Activated naive CD4-positive, alpha-beta T cell treated with anti-CD3 and anti-CD28 coated beads, Interleukin-2, amount 50 U/mL, for 24 hours (primary cell): ENCODE measurements around the gene SH3RF3.

ENCODE experiments used
- H3K27ac Mint-ChIP-seq: one replicate; pipeline ENCODE4 v1.8.0; 2021; ENCODE audit warnings: mild to moderate bottlenecking, mixed read lengths
- H3K27me3 Mint-ChIP-seq: one replicate; pipeline ENCODE4 v1.8.0; 2021; ENCODE audit warnings: mixed read lengths
- H3K36me3 Mint-ChIP-seq: one replicate; pipeline ENCODE4 v1.8.0; 2021; ENCODE audit warnings: mixed read lengths
- H3K4me1 Mint-ChIP-seq: one replicate; pipeline ENCODE4 v1.8.0; 2021; ENCODE audit warnings: mixed read lengths
- H3K4me3 Mint-ChIP-seq: one replicate; pipeline ENCODE4 v1.8.0; 2021; ENCODE audit warnings: mild to moderate bottlenecking, mixed read lengths
- H3K9me3 Mint-ChIP-seq: one replicate; pipeline ENCODE4 v1.8.0; 2021; ENCODE audit warnings: mixed read lengths

Gene SH3RF3

GRCh38 chr2:109466674-109467575, 337.9 kb downstream of the SH3RF3 start:
- Mint-ChIP-seq H3K4me1 (no peaks in the 10 kb centered on the region), H3K36me3 (peaks cover 1% of the 10 kb centered on the region), H3K4me3 (no peak overlapping the region), H3K27ac (no peak overlapping the region), H3K27me3 (no peaks in the 10 kb centered on the region), H3K9me3 (no peaks in the 10 kb centered on the region)

GRCh38 chr2:109467701-109468100, 338.7 kb downstream of the SH3RF3 start:
- H3K9me3 Mint-ChIP-seq: no peaks in the 10 kb centered on the region
- no peaks in the 10 kb centered on the region for H3K27me3 Mint-ChIP-seq

GRCh38 chr2:109468893-109469292, 339.9 kb downstream of the SH3RF3 start:
- H3K36me3 Mint-ChIP-seq: peaks cover 1% of the 10 kb centered on the region
- H3K27me3 Mint-ChIP-seq: no peaks in the 10 kb centered on the region
- no peaks in the 10 kb centered on the region for H3K9me3 Mint-ChIP-seq
- no peaks in the 10 kb centered on the region for H3K4me1 Mint-ChIP-seq
- no peak overlapping the region for H3K27ac Mint-ChIP-seq
- H3K4me3 Mint-ChIP-seq: no peak overlapping the region

More at GRCh38 chr2:109467701-109468100, 338.7 kb downstream of the SH3RF3 start:
- Mint-ChIP-seq H3K4me1 (no peaks in the 10 kb centered on the region), H3K4me3 (no peak overlapping the region), H3K27ac (no peak overlapping the region), H3K36me3 (peaks cover 1% of the 10 kb centered on the region)

- no peak overlapping the region for H3K27ac Mint-ChIP-seq
- H3K27me3 Mint-ChIP-seq: no peaks in the 10 kb centered on the region
- no peaks in the 10 kb centered on the region for H3K9me3 Mint-ChIP-seq
- H3K4me3 Mint-ChIP-seq: no peak overlapping the region
- H3K4me1 Mint-ChIP-seq: no peaks in the 10 kb centered on the region
- H3K36me3 Mint-ChIP-seq: peaks cover 1% of the 10 kb centered on the region
These were observed 342.7 kb downstream of the SH3RF3 start for GRCh38 chr2:109471658-109472057.

- H3K36me3 Mint-ChIP-seq: peaks cover 1% of the 10 kb centered on the region
- no peak overlapping the region for H3K27ac Mint-ChIP-seq
- H3K4me1 Mint-ChIP-seq: no peaks in the 10 kb centered on the region
- no peak overlapping the region for H3K4me3 Mint-ChIP-seq
- no peaks in the 10 kb centered on the region for H3K9me3 Mint-ChIP-seq
- H3K27me3 Mint-ChIP-seq: no peaks in the 10 kb centered on the region
These were observed 343.4 kb downstream of the SH3RF3 start for GRCh38 chr2:109472331-109472959.

GRCh38 chr2:109472974-109473373, 344.0 kb downstream of the SH3RF3 start:
- no peaks in the 10 kb centered on the region for H3K4me1 Mint-ChIP-seq
- H3K27ac Mint-ChIP-seq: no peak overlapping the region
- H3K36me3 Mint-ChIP-seq: peaks cover 1% of the 10 kb centered on the region
- H3K27me3 Mint-ChIP-seq: no peaks in the 10 kb centered on the region
- no peaks in the 10 kb centered on the region for H3K9me3 Mint-ChIP-seq
- H3K4me3 Mint-ChIP-seq: no peak overlapping the region

- no peaks in the 10 kb centered on the region for H3K9me3 Mint-ChIP-seq
- no peaks in the 10 kb centered on the region for H3K27me3 Mint-ChIP-seq
- H3K4me3 Mint-ChIP-seq: no peak overlapping the region
- no peaks in the 10 kb centered on the region for H3K4me1 Mint-ChIP-seq
- no peak overlapping the region for H3K27ac Mint-ChIP-seq
- no peaks in the 10 kb centered on the region for H3K36me3 Mint-ChIP-seq
These were observed 344.8 kb downstream of the SH3RF3 start for GRCh38 chr2:109473616-109474318.

GRCh38 chr2:109474319-109474825, 345.4 kb downstream of the SH3RF3 start:
- Mint-ChIP-seq H3K9me3 (no peaks in the 10 kb centered on the region), H3K27ac (no peak overlapping the region), H3K27me3 (no peaks in the 10 kb centered on the region), H3K4me3 (no peak overlapping the region), H3K36me3 (no peaks in the 10 kb centered on the region), H3K4me1 (no peaks in the 10 kb centered on the region)

- no peak overlapping the region for H3K4me3 Mint-ChIP-seq
- no peaks in the 10 kb centered on the region for H3K36me3 Mint-ChIP-seq
- H3K4me1 Mint-ChIP-seq: no peaks in the 10 kb centered on the region
- H3K27ac Mint-ChIP-seq: no peak overlapping the region
- H3K27me3 Mint-ChIP-seq: no peaks in the 10 kb centered on the region
- H3K9me3 Mint-ChIP-seq: no peaks in the 10 kb centered on the region
These were observed 346.7 kb downstream of the SH3RF3 start for GRCh38 chr2:109475531-109476210.

- no peaks in the 10 kb centered on the region for H3K27me3 Mint-ChIP-seq
- H3K36me3 Mint-ChIP-seq: no peaks in the 10 kb centered on the region
- H3K27ac Mint-ChIP-seq: no peak overlapping the region
- H3K4me1 Mint-ChIP-seq: no peaks in the 10 kb centered on the region
- no peak overlapping the region for H3K4me3 Mint-ChIP-seq
- no peaks in the 10 kb centered on the region for H3K9me3 Mint-ChIP-seq
These were observed 347.8 kb downstream of the SH3RF3 start for GRCh38 chr2:109476641-109477441.

- no peak overlapping the region for H3K27ac Mint-ChIP-seq
- H3K27me3 Mint-ChIP-seq: no peaks in the 10 kb centered on the region
- no peak overlapping the region for H3K4me3 Mint-ChIP-seq
- H3K9me3 Mint-ChIP-seq: no peaks in the 10 kb centered on the region
- no peaks in the 10 kb centered on the region for H3K36me3 Mint-ChIP-seq
- H3K4me1 Mint-ChIP-seq: no peaks in the 10 kb centered on the region
These were observed 350.0 kb downstream of the SH3RF3 start for GRCh38 chr2:109478906-109479493.

- H3K27ac Mint-ChIP-seq: no peak overlapping the region
- no peak overlapping the region for H3K4me3 Mint-ChIP-seq
These were observed 350.8 kb downstream of the SH3RF3 start for GRCh38 chr2:109479804-109480203.

GRCh38 chr2:109480486-109481195, 351.6 kb downstream of the SH3RF3 start:
- no peak overlapping the region for H3K4me3 Mint-ChIP-seq
- H3K9me3 Mint-ChIP-seq: no peaks in the 10 kb centered on the region
- H3K27ac Mint-ChIP-seq: no peak overlapping the region
- H3K27me3 Mint-ChIP-seq: no peaks in the 10 kb centered on the region
- no peaks in the 10 kb centered on the region for H3K4me1 Mint-ChIP-seq
- H3K36me3 Mint-ChIP-seq: peaks cover 2% of the 10 kb centered on the region

More at GRCh38 chr2:109479804-109480203, 350.8 kb downstream of the SH3RF3 start:
- Mint-ChIP-seq H3K27me3 (no peaks in the 10 kb centered on the region), H3K4me1 (no peaks in the 10 kb centered on the region), H3K9me3 (no peaks in the 10 kb centered on the region), H3K36me3 (peaks cover 2% of the 10 kb centered on the region)

GRCh38 chr2:109481196-109481555, 352.2 kb downstream of the SH3RF3 start:
- Mint-ChIP-seq H3K4me1 (no peaks in the 10 kb centered on the region), H3K9me3 (no peaks in the 10 kb centered on the region), H3K27me3 (no peaks in the 10 kb centered on the region), H3K27ac (no peak overlapping the region), H3K36me3 (peaks cover 2% of the 10 kb centered on the region), H3K4me3 (no peak overlapping the region)
